Adipocyte (in vitro differentiated cells): ENCODE data around the gene MADCAM1.
"Not testable (repeated sequence)": the region's sequence is repeated elsewhere in the genome, so short reads cannot be mapped to it uniquely, and the experiment has no call there.

Experiments
- DNase-seq: peaks from one replicate; pipeline ENCODE4 v3.0.0-alpha.2; 2015; ENCODE audit warnings: low read depth
- H3K27me3 ChIP-seq: replicated peaks from 2 replicates; pipeline ENCODE4 v1.7.0; 2013; ENCODE audit warnings: mild to moderate bottlenecking, low read length, moderate library complexity; ENCODE audit not compliant: control insufficient read depth, insufficient read depth
- H3K36me3 ChIP-seq: 2 replicates; pipeline ENCODE4 v1.7.0; 2013; ENCODE audit warnings: low read length, mild to moderate bottlenecking, moderate library complexity; ENCODE audit not compliant: control insufficient read depth, insufficient read depth, severe bottlenecking
- H3K4me1 ChIP-seq: 2 replicates; pipeline ENCODE4 v1.7.0; 2013; ENCODE audit warnings: mild to moderate bottlenecking, low read length, moderate library complexity; ENCODE audit not compliant: control insufficient read depth, insufficient read depth
- H3K4me3 ChIP-seq: 2 replicates; pipeline ENCODE4 v1.7.0; 2013; ENCODE audit warnings: mild to moderate bottlenecking, low read length, moderate library complexity
- H3K9ac ChIP-seq: 2 replicates; pipeline ENCODE4 v1.7.0; 2013; ENCODE audit warnings: mild to moderate bottlenecking, low read length, moderate library complexity
- H3K9me3 ChIP-seq: 2 replicates; pipeline ENCODE4 v1.7.0; 2013; ENCODE audit warnings: mild to moderate bottlenecking, low read length, moderate library complexity; ENCODE audit not compliant: control insufficient read depth

MADCAM1 gene

GRCh38 chr19:496112-496665 lies at the start of gene MADCAM1:
Gene MADCAM1 (plus strand): TSS chr19:496486. CDS start chr19:496500, 14 bp downstream.
- peaks cover 6% of the 10 kb centered on the region for H3K27me3 ChIP-seq
- H3K4me3 ChIP-seq = no peak within 1 kb of the TSS
- no peak within 1 kb of the TSS for H3K9ac ChIP-seq
- no peak for DNase-seq
- H3K4me1 ChIP-seq = no peaks in the 10 kb centered on the region
- no peaks in the 10 kb centered on the region for H3K36me3 ChIP-seq
- no peaks in the 10 kb centered on the region for H3K9me3 ChIP-seq

- no peaks in the 10 kb centered on the region for H3K27me3 ChIP-seq
- H3K9me3 ChIP-seq = no peaks in the 10 kb centered on the region
- DNase-seq = no peak
- no peaks in the 10 kb centered on the region for H3K4me1 ChIP-seq
- H3K9ac ChIP-seq = no peak overlapping the region
- no peak overlapping the region for H3K4me3 ChIP-seq
- no peaks in the 10 kb centered on the region for H3K36me3 ChIP-seq
Measured at GRCh38 chr19:447064-447426, 49.2 kb upstream of the MADCAM1 start.

- Histone ChIP-seq H3K4me3 (no peak overlapping the region), H3K4me1 (no peaks in the 10 kb centered on the region), H3K27me3 (no peaks in the 10 kb centered on the region), H3K9ac (no peak overlapping the region), H3K9me3 (no peaks in the 10 kb centered on the region), H3K36me3 (no peaks in the 10 kb centered on the region)
- DNase-seq = peak; percentile 32
Measured at GRCh38 chr19:447816-448560, 48.3 kb upstream of the MADCAM1 start.

- no peaks in the 10 kb centered on the region for H3K27me3 ChIP-seq
- no peak overlapping the region for H3K4me3 ChIP-seq
- DNase-seq = no peak
- no peaks in the 10 kb centered on the region for H3K9me3 ChIP-seq
- H3K9ac ChIP-seq = no peak overlapping the region
- no peaks in the 10 kb centered on the region for H3K4me1 ChIP-seq
- H3K36me3 ChIP-seq = no peaks in the 10 kb centered on the region
Measured at GRCh38 chr19:449916-450315, 46.4 kb upstream of the MADCAM1 start.

GRCh38 chr19:450912-451481 lies 45.3 kb upstream of the MADCAM1 start:
- not testable (repeated sequence) for H3K9me3 ChIP-seq, H3K9ac ChIP-seq, H3K4me1 ChIP-seq, DNase-seq, H3K4me3 ChIP-seq, H3K36me3 ChIP-seq, H3K27me3 ChIP-seq

GRCh38 chr19:452829-453228 lies 43.5 kb upstream of the MADCAM1 start:
- H3K27me3 ChIP-seq = no peaks in the 10 kb centered on the region
- no peak for DNase-seq
- H3K9ac ChIP-seq = no peak overlapping the region
- H3K4me1 ChIP-seq = no peaks in the 10 kb centered on the region
- no peak overlapping the region for H3K4me3 ChIP-seq
- no peaks in the 10 kb centered on the region for H3K9me3 ChIP-seq
- no peaks in the 10 kb centered on the region for H3K36me3 ChIP-seq

- Histone ChIP-seq H3K9me3 (no peaks in the 10 kb centered on the region), H3K27me3 (no peaks in the 10 kb centered on the region), H3K4me1 (no peaks in the 10 kb centered on the region), H3K9ac (no peak overlapping the region), H3K4me3 (no peak overlapping the region), H3K36me3 (no peaks in the 10 kb centered on the region)
- DNase-seq = no peak
Measured at GRCh38 chr19:453606-454005, 42.7 kb upstream of the MADCAM1 start.

GRCh38 chr19:455031-455705 lies 41.1 kb upstream of the MADCAM1 start:
- no peaks in the 10 kb centered on the region for H3K9me3 ChIP-seq
- H3K36me3 ChIP-seq = no peaks in the 10 kb centered on the region
- DNase-seq = no peak
- H3K9ac ChIP-seq = no peak overlapping the region
- H3K27me3 ChIP-seq = no peaks in the 10 kb centered on the region
- no peak overlapping the region for H3K4me3 ChIP-seq
- H3K4me1 ChIP-seq = no peaks in the 10 kb centered on the region

- Histone ChIP-seq H3K36me3 (no peaks in the 10 kb centered on the region), H3K9ac (no peak overlapping the region), H3K9me3 (no peaks in the 10 kb centered on the region), H3K4me3 (no peak overlapping the region), H3K27me3 (no peaks in the 10 kb centered on the region), H3K4me1 (no peaks in the 10 kb centered on the region)
- no peak for DNase-seq
Measured at GRCh38 chr19:455851-456546, 40.3 kb upstream of the MADCAM1 start.

- no peak for DNase-seq
- H3K4me3 ChIP-seq = no peak overlapping the region
- H3K4me1 ChIP-seq = no peaks in the 10 kb centered on the region
- H3K27me3 ChIP-seq = no peaks in the 10 kb centered on the region
- H3K9ac ChIP-seq = no peak overlapping the region
- no peaks in the 10 kb centered on the region for H3K36me3 ChIP-seq
- no peaks in the 10 kb centered on the region for H3K9me3 ChIP-seq
Measured at GRCh38 chr19:456547-457110, 39.7 kb upstream of the MADCAM1 start.

- no peaks in the 10 kb centered on the region for H3K4me1 ChIP-seq
- DNase-seq = no peak
- no peak overlapping the region for H3K4me3 ChIP-seq
- H3K36me3 ChIP-seq = no peaks in the 10 kb centered on the region
- peaks cover 7% of the 10 kb centered on the region for H3K27me3 ChIP-seq
- no peak overlapping the region for H3K9ac ChIP-seq
- H3K9me3 ChIP-seq = no peaks in the 10 kb centered on the region
Measured at GRCh38 chr19:457636-458035, 38.6 kb upstream of the MADCAM1 start.
